B cell (primary cell): Measurements from ENCODE around the gene USP49. TPM values are rescaled to one million over a fixed set of nuclear protein-coding genes. Genes with fewer than 3 reads are reported as not detected.

Experiments used
- ATAC-seq: fragments of 200-7000 bp; cut with Tn5 transposase; one replicate; pipeline ENCODE4 v1.10.0; 2021; ENCODE audit warnings: low read depth, mild to moderate bottlenecking, moderate number of reproducible peaks, moderate library complexity
- CTCF ChIA-PET: fragments of 350-600 bp; sonication (Branson Sonifier 250); formaldehyde crosslinking; loops from one replicate; lab custom pipeline; 2021; ENCODE audit warnings: antibody characterized with exemption, inconsistent platforms; lab: Charles Lee
- POLR2A ChIA-PET: fragments of 350-600 bp; sonication (Branson Sonifier 250); formaldehyde crosslinking; loops from one replicate; lab custom pipeline; 2021; ENCODE audit warnings: antibody characterized with exemption; lab: Charles Lee
- DNase-seq: peaks from one replicate; pipeline ENCODE4 v3.0.0; 2013
- H2AFZ ChIP-seq: 2 replicates; pipeline ENCODE4 v1.6.1; 2012; ENCODE audit warnings: mild to moderate bottlenecking, low read depth, low read length; ENCODE audit not compliant: insufficient read depth, poor library complexity, severe bottlenecking
- H3K27ac ChIP-seq, 2 donors: 1 replicate in 1 of 2; 2 replicates in 1 of 2; pipeline ENCODE4 v1.5.1; 2012 to 2013; ENCODE audit warnings: low read length in 2 of 2, mild to moderate bottlenecking in 2 of 2, moderate library complexity in 1 of 2
- H3K27me3 ChIP-seq, 4 experiments: fragments of 200-600 bp in 1 of 4; sonication (generic) in 1 of 4; replicated peaks in 1 of 4; 1 replicate in 2 of 4; 2 replicates in 2 of 4; pipeline versions ENCODE4 v1.6.1 to v1.7.0; 2013 to 2016; ENCODE audit warnings: low read length in 3 of 4, mild to moderate bottlenecking in 2 of 4, mixed read lengths in 1 of 4, moderate library complexity in 1 of 4; ENCODE audit not compliant: insufficient read depth in 4 of 4, control insufficient read depth in 3 of 4; ENCODE audit errors: control extremely low read depth in 1 of 4
- H3K36me3 ChIP-seq, 2 experiments: replicated peaks in 1 of 2; 1 replicate in 1 of 2; 2 replicates in 1 of 2; pipeline versions ENCODE4 v1.6.1 to v1.7.1; 2013; ENCODE audit warnings: low read length in 1 of 2; ENCODE audit not compliant: insufficient read depth in 2 of 2, control insufficient read depth in 1 of 2; ENCODE audit errors: control extremely low read depth in 1 of 2, extremely low read depth in 1 of 2
- H3K4me1 ChIP-seq, 2 donors: fragments of 200-600 bp in 1 of 2; sonication (generic) in 1 of 2; 1 replicate in 1 of 2; 2 replicates in 1 of 2; pipeline versions ENCODE4 v1.5.1 to v1.6.1; 2013 to 2017; ENCODE audit warnings: low read length in 2 of 2; ENCODE audit not compliant: control insufficient read depth in 2 of 2, insufficient read depth in 2 of 2
- H3K4me2 ChIP-seq: replicated peaks from 2 replicates; pipeline ENCODE3; 2012; ENCODE audit warnings: mild to moderate bottlenecking, low read depth, low read length; ENCODE audit not compliant: poor library complexity, severe bottlenecking
- H3K4me3 ChIP-seq, 5 experiments: fragments of 200-600 bp in 1 of 5; sonication (generic) in 1 of 5; 1 replicate in 3 of 5; 2 replicates in 2 of 5; pipeline versions ENCODE4 v1.5.1 to v1.7.0; 2011 to 2016; ENCODE audit warnings: low read length in 4 of 5, mild to moderate bottlenecking in 4 of 5, low read depth in 2 of 5, control low read depth in 1 of 5, moderate library complexity in 1 of 5; ENCODE audit not compliant: insufficient read depth in 1 of 5; ENCODE audit errors: control extremely low read depth in 1 of 5, extremely low read depth in 1 of 5
- H3K79me2 ChIP-seq: fragments of 200-600 bp; sonication (generic); one replicate; pipeline ENCODE4 v1.6.0; 2016; ENCODE audit warnings: low read length; ENCODE audit not compliant: control insufficient read depth, insufficient read depth
- H3K9ac ChIP-seq: fragments of 200-600 bp; sonication (generic); 2 replicates; pipeline ENCODE4 v1.6.1; 2017; ENCODE audit warnings: mild to moderate bottlenecking, low read length, moderate library complexity
- H3K9me3 ChIP-seq, 3 donors: one replicate each; pipeline versions ENCODE4 v1.6.1 to v1.7.1; 2013; ENCODE audit warnings: low read length in 2 of 3; ENCODE audit not compliant: control insufficient read depth in 2 of 3, insufficient read depth in 1 of 3; ENCODE audit errors: control extremely low read depth in 1 of 3
- H4K20me1 ChIP-seq: 2 replicates; pipeline ENCODE4 v1.6.0; 2012; ENCODE audit warnings: mild to moderate bottlenecking, low read length; ENCODE audit not compliant: insufficient read depth, control insufficient read depth, poor library complexity, severe bottlenecking
- H3K27ac Mint-ChIP-seq: one replicate; pipeline ENCODE4 v1.8.0; 2021; ENCODE audit warnings: mixed read lengths
- H3K27me3 Mint-ChIP-seq: one replicate; pipeline ENCODE4 v1.8.0; 2021; ENCODE audit warnings: mixed read lengths
- H3K4me1 Mint-ChIP-seq: one replicate; pipeline ENCODE4 v1.8.0; 2021; ENCODE audit warnings: mixed read lengths
- H3K4me3 Mint-ChIP-seq: one replicate; pipeline ENCODE4 v1.8.0; 2021; ENCODE audit warnings: mixed read lengths
- H3K9me3 Mint-ChIP-seq: one replicate; pipeline ENCODE4 v1.8.0; 2022; ENCODE audit warnings: mixed read lengths; ENCODE audit not compliant: insufficient read depth
- CTCF ChIP-seq: fragments of 200-600 bp; IDR thresholded peaks from one replicate; pipeline ENCODE4 v1.8.0; 2022; ENCODE audit warnings: antibody characterized with exemption, mild to moderate bottlenecking
- EZH2 ChIP-seq: IDR thresholded peaks from 2 replicates; pipeline ENCODE4 v1.6.1; 2012; ENCODE audit warnings: borderline replicate concordance, low read depth, mild to moderate bottlenecking, moderate library complexity, low read length; ENCODE audit not compliant: insufficient read depth, poor library complexity, severe bottlenecking
- WGBS: methylation state at CpG from one replicate; pipeline ENCODE4 v1.1.5; 2013; ENCODE audit warnings: missing lambda C conversion rate; ENCODE audit not compliant: insufficient coverage; 5-methylcytosine and 5-hydroxymethylcytosine counted together
- intact Hi-C: fragments of 100-400 bp; cut with micrococcal nuclease; formaldehyde crosslinking; loops from one replicate; pipeline ENCODE4 v1.10.0; 2022
- polyA plus RNA-seq: library from polyadenylated mRNA; depleted of rRNA; stranded (reverse); fragments of >200 nt; gene quantifications from 2 replicates; pipeline ENCODE4 v1.2.3, GENCODE V29; 2012
- total RNA-seq, 2 donors: library from RNA; stranded (reverse); fragments of 120-200 nt in 1 of 2; gene quantifications; 1 replicate in 1 of 2; 2 replicates in 1 of 2; pipeline versions ENCODE4 v1.2.3 to v1.2.4, GENCODE V29; 2013 to 2022

Gene USP49
- total and polyA plus RNA-seq, 2 donors (not counting 1 experiment from before 2014, with no cell fraction given), result 2.6 to 9.9 TPM

GRCh38 chr6:41818271-41819054 is 76.7 kb downstream of the USP49 start:
- no peaks in the 10 kb centered on the region for H3K9me3 Mint-ChIP-seq
- TF ChIP-seq CTCF, result no peak
- no peak for TF ChIP-seq EZH2
- Histone ChIP-seq H3K36me3 (no peaks in the 10 kb centered on the region), H3K27ac (no peak overlapping the region), H4K20me1 (no peaks in the 10 kb centered on the region), H3K27me3 (no peaks in the 10 kb centered on the region), H3K4me1 (no peaks in the 10 kb centered on the region), H3K4me2 (no peak overlapping the region), H2AFZ (no peak overlapping the region), H3K79me2 (no peaks in the 10 kb centered on the region), H3K9ac (no peak overlapping the region), H3K9me3 (no peaks in the 10 kb centered on the region), H3K4me3 (no peak overlapping the region)
- no peak overlapping the region for H3K27ac Mint-ChIP-seq
- WGBS, result 100% methylated on average over 1 of the region's 4 CpGs
- CTCF ChIA-PET, result interaction anchor here (1.2 kb wide), 1 partner anchor 29 kb away, joined by 3 read pairs; no protein-coding TSS in a partner anchor
- no peak overlapping the region for H3K4me3 Mint-ChIP-seq
- no peaks in the 10 kb centered on the region for H3K4me1 Mint-ChIP-seq
- POLR2A ChIA-PET, result no interaction called here
- no peak for DNase-seq
- ATAC-seq, result no peak
- intact Hi-C loops, result no loop called here
- H3K27me3 Mint-ChIP-seq, result no peaks in the 10 kb centered on the region

GRCh38 chr6:41815587-41815986 is 79.6 kb downstream of the USP49 start:
- H3K27me3 Mint-ChIP-seq, result no peaks in the 10 kb centered on the region
- no peak overlapping the region for H3K27ac ChIP-seq
- no peak overlapping the region for H3K27ac Mint-ChIP-seq
- 100% methylated on average over 1 of the region's 1 CpG for WGBS
- no peak overlapping the region for H3K4me2 ChIP-seq
- no peaks in the 10 kb centered on the region for H3K79me2 ChIP-seq
- intact Hi-C loops, result no loop called here
- TF ChIP-seq EZH2, result no peak
- no peak for TF ChIP-seq CTCF
- no peaks in the 10 kb centered on the region for H3K27me3 ChIP-seq
- H3K4me1 ChIP-seq, result no peaks in the 10 kb centered on the region
- no peak overlapping the region for H3K4me3 Mint-ChIP-seq
- H4K20me1 ChIP-seq, result no peaks in the 10 kb centered on the region
- no peaks in the 10 kb centered on the region for H3K36me3 ChIP-seq
- H3K9me3 Mint-ChIP-seq, result no peaks in the 10 kb centered on the region
- DNase-seq (no peak), ATAC-seq (no peak)
- H3K9ac ChIP-seq, result no peak overlapping the region
- no peak overlapping the region for H3K4me3 ChIP-seq
- no peak overlapping the region for H2AFZ ChIP-seq
- CTCF ChIA-PET, result interaction anchor here (1.5 kb wide), 1 partner anchor 29 kb away, joined by 3 read pairs; the partner anchor contains the start of gene TOMM6
- POLR2A ChIA-PET, result no interaction called here
- H3K4me1 Mint-ChIP-seq, result no peaks in the 10 kb centered on the region
- H3K9me3 ChIP-seq, result no peaks in the 10 kb centered on the region
